HL-60 (cell line): ENCODE data around the gene SSBP4.

Experiments
- CTCF ChIP-seq: IDR thresholded peaks from one replicate; pipeline ENCODE4 v1.5.1; 2011; ENCODE audit warnings: low read length, control low read depth, inconsistent platforms; ENCODE audit not compliant: insufficient read depth
- GABPA ChIP-seq: IDR thresholded peaks from 2 replicates; pipeline ENCODE4 v1.6.1; 2012; ENCODE audit warnings: low read depth
- POLR2AphosphoS5 ChIP-seq: IDR thresholded peaks from 2 replicates; pipeline ENCODE4 v1.6.1; 2012; ENCODE audit warnings: low read depth
- REST ChIP-seq: IDR thresholded peaks from 2 replicates; pipeline ENCODE4 v1.6.1; 2012; ENCODE audit warnings: low read depth; ENCODE audit not compliant: insufficient replicate concordance
- SPI1 ChIP-seq: IDR thresholded peaks from 2 replicates; pipeline ENCODE4 v1.6.1; 2012; ENCODE audit warnings: low read depth, mild to moderate bottlenecking, borderline replicate concordance

- no peak for TF ChIP-seq CTCF
- TF ChIP-seq REST: no peak
- no peak for TF ChIP-seq GABPA
- TF ChIP-seq POLR2AphosphoS5: no peak
- TF ChIP-seq SPI1: no peak
Observed at GRCh38 chr19:18480006-18480691, 61.0 kb downstream of the SSBP4 start.
